OCI-LY3 (cell line): ENCODE data around the gene PCNX3.

Source experiments
- EZH2phosphoT487 ChIP-seq: fragments of 200-600 bp; shearing (Covaris generic); IDR thresholded peaks from 2 replicates; pipeline ENCODE4 v1.6.1; 2018; ENCODE audit warnings: antibody characterized with exemption, mixed run types, low read depth
- TF ChIP-seq, protein P1 (sequence below): fragments of 200-600, 300-600 bp; sonication (generic); IDR thresholded peaks from 2 replicates; pipeline ENCODE4 v1.5.1; 2014; ENCODE audit warnings: antibody characterized with exemption, low read length, low read depth

GRCh38 chr11:65661599-65662246 is 46.1 kb downstream of the PCNX3 start:
- TF ChIP-seq, protein P1, sequence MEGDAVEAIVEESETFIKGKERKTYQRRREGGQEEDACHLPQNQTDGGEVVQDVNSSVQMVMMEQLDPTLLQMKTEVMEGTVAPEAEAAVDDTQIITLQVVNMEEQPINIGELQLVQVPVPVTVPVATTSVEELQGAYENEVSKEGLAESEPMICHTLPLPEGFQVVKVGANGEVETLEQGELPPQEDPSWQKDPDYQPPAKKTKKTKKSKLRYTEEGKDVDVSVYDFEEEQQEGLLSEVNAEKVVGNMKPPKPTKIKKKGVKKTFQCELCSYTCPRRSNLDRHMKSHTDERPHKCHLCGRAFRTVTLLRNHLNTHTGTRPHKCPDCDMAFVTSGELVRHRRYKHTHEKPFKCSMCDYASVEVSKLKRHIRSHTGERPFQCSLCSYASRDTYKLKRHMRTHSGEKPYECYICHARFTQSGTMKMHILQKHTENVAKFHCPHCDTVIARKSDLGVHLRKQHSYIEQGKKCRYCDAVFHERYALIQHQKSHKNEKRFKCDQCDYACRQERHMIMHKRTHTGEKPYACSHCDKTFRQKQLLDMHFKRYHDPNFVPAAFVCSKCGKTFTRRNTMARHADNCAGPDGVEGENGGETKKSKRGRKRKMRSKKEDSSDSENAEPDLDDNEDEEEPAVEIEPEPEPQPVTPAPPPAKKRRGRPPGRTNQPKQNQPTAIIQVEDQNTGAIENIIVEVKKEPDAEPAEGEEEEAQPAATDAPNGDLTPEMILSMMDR = no peak
- TF ChIP-seq EZH2phosphoT487 = no peak
